ENCODE results near the gene BDKRB2. TPM values are rescaled to one million over a fixed set of nuclear protein-coding genes. Genes with fewer than 3 reads are reported as not detected.
A peak's percentile ranks its signal among the peaks of the same experiment; 100 is the strongest.

Gene BDKRB2
- total and polyA plus RNA-seq, 2 of the 4 experiments (the other 2 are of a cell fraction), result 60.9 to 73.1 TPM

GRCh38 chr14:96158735-96159134, 45.9 kb upstream of the BDKRB2 start:
- H3K27me3 ChIP-seq (ENCODE audit: control insufficient read depth, insufficient read depth, low read length), result no peaks in the 10 kb centered on the region
- intact Hi-C loops (cut with micrococcal nuclease), result no loop called here
- no peak for TF ChIP-seq MAZ (IDR thresholded peaks at IDR 0.05; ENCODE audit: borderline replicate concordance, low read depth, low read length)
- no peak for TF ChIP-seq SMC3 (IDR thresholded peaks at IDR 0.05; ENCODE audit: low read depth, low read length)
- no peak for TF ChIP-seq MXI1 (IDR thresholded peaks at IDR 0.05; ENCODE audit: borderline replicate concordance, low read depth, low read length)
- no peak for TF ChIP-seq CHD1 (IDR thresholded peaks at IDR 0.05; ENCODE audit: low read depth, low read length)
- no peak for TF ChIP-seq NFE2L2 (IDR thresholded peaks at IDR 0.05; ENCODE audit: low read depth, low read length)
- no peak for TF ChIP-seq RAD21 (IDR thresholded peaks at IDR 0.05; ENCODE audit: low read length)
- no peak for TF ChIP-seq FOS (IDR thresholded peaks at IDR 0.05; ENCODE audit: low read depth, low read length)
- TF ChIP-seq CTCF (conservative IDR thresholded peaks at IDR 0.05; ENCODE audit: low read depth, low read length), result no peak
- no peak for TF ChIP-seq MAFK (IDR thresholded peaks at IDR 0.05; ENCODE audit: low read depth, low read length)
- no peak overlapping the region for H2AFZ ChIP-seq (replicated peaks; ENCODE audit: low read length, poor library complexity)
- H2AK9ac ChIP-seq (replicated peaks; ENCODE audit: low read depth, low read length, poor library complexity), result no peak overlapping the region
- no peak overlapping the region for H3K56ac ChIP-seq (ENCODE audit: extremely low read depth, insufficient read depth, low read length)
- ChIA-PET CTCF (interaction anchor here (1.3 kb wide), 1 partner anchor 13 kb away, joined by 5 read pairs; no protein-coding TSS in a partner anchor), POLR2A (ENCODE audit: unreplicated experiment) (no interaction called here)
- no peaks in the 10 kb centered on the region for H3K79me1 ChIP-seq (ENCODE audit: low read depth in 1 of 2, low read length in 2 of 2)
- peak overlapping the region; percentile 44; the same call in 1 of the 2 replicates for H4K5ac ChIP-seq (ENCODE audit: low read depth, low read length)
- in situ Hi-C loops (cut with MboI; ENCODE audit: low sequenced_read_pairs), result no loop called here
- dilution Hi-C loops (cut with HindIII; ENCODE audit: low sequenced_read_pairs, unreplicated experiment), result no loop called here
- H3K18ac ChIP-seq (ENCODE audit: low read depth, low read length), result peak overlapping the region; percentile 42; the same call in 1 of the 2 replicates
- no peak overlapping the region; the same call in 2 of the 3 replicates for H2BK15ac ChIP-seq (ENCODE audit: low read depth, low read length)
- no TSS peak for BruUV-seq (replicated peaks)
- DNase-seq, result no peak
- H4K91ac ChIP-seq (ENCODE audit: insufficient read depth, low read depth, low read length), result peak overlapping the region; percentile 59
- H3K4me2 ChIP-seq (ENCODE audit: low read depth, low read length), result no peak overlapping the region
- no peaks in the 10 kb centered on the region for H3K9me3 ChIP-seq (ENCODE audit: control insufficient read depth, insufficient read depth, low read length)
- no peak for ATAC-seq (ENCODE audit: low read depth)
- no peaks in the 10 kb centered on the region for H3K36me3 ChIP-seq (ENCODE audit: control insufficient read depth, insufficient read depth, low read length)
- no peak overlapping the region for H3K9ac ChIP-seq (ENCODE audit: low read depth, low read length)
- peak overlapping the region; percentile 71 for H3K4ac ChIP-seq (ENCODE audit: low read depth, low read length)
- H2BK120ac ChIP-seq (ENCODE audit: low read depth, low read length), result peak overlapping the region; percentile 24
- H2BK20ac ChIP-seq (ENCODE audit: low read depth, low read length), result peak overlapping the region; percentile 57; the same call in 1 of the 2 replicates
- H2BK5ac ChIP-seq (ENCODE audit: low read depth, low read length, poor library complexity, severe bottlenecking), result no peak overlapping the region
- H4K20me1 ChIP-seq (ENCODE audit: insufficient read depth, low read length), result no peaks in the 10 kb centered on the region
- no peak overlapping the region for H3K4me3 ChIP-seq (ENCODE audit: insufficient read depth, low read depth, low read length)
- whole genome bisulfite sequencing, 2 experiments (ENCODE audit: extremely low coverage in 2 of 2, insufficient read length in 1 of 2), result 84% methylated on average over 4 of the region's 7 CpGs; no CpG with 5 or more reads in 1 of the 2 experiments
- H3K9me1 ChIP-seq (ENCODE audit: insufficient read depth, low read length), result peaks cover 18% of the 10 kb centered on the region
- no peak overlapping the region for H3K27ac ChIP-seq (ENCODE audit: insufficient read depth, low read length)
- H4K8ac ChIP-seq (ENCODE audit: low read depth in 2 of 2, low read length in 2 of 2), result no peak overlapping the region
- H2AK5ac ChIP-seq (ENCODE audit: low read depth, low read length), result peak overlapping the region; percentile 36; the same call in 1 of the 2 replicates
- H3K4me1 ChIP-seq (ENCODE audit: control insufficient read depth, insufficient read depth, low read length), result peaks cover 23% of the 10 kb centered on the region
- no peak overlapping the region for H3K14ac ChIP-seq (replicated peaks; ENCODE audit: low read depth, low read length)
- no peak overlapping the region for H3K23ac ChIP-seq (ENCODE audit: low read depth, low read length)

Data from IMR-90 (cell line).